Gastrocnemius medialis (tissue), 4 donors: ENCODE measurements around the gene CD22. TPM values are rescaled to one million over a fixed set of nuclear protein-coding genes. Genes with fewer than 3 reads are reported as not detected.

Source experiments
- ATAC-seq, 2 donors: fragments of 150-250 bp; one replicate each; pipeline ENCODE4 v1.9.1; 2016
- DNase-seq, 2 donors: peaks; one replicate each; pipeline ENCODE4 v3.0.0-alpha.2; 2019
- H3K27ac ChIP-seq, 4 donors: fragments of 200-600 bp; sonication (generic); 1 replicate in 1 of 4; 2 replicates in 3 of 4; pipeline ENCODE4 v1.5.1; 2016 to 2018; ENCODE audit warnings: mild to moderate bottlenecking in 2 of 4, moderate library complexity in 1 of 4
- H3K27me3 ChIP-seq, 3 donors: fragments of 200-600 bp; sonication (generic) in 2 of 3; 1 replicate in 1 of 3; 2 replicates in 2 of 3; pipeline versions ENCODE4 v1.5.1 to v1.6.0; 2016 to 2019; ENCODE audit warnings: mild to moderate bottlenecking in 1 of 3, moderate library complexity in 1 of 3
- H3K36me3 ChIP-seq, 2 donors: fragments of 200-600 bp; sonication (generic) in 1 of 2; one replicate each; pipeline ENCODE4 v1.5.1; 2017 to 2018
- H3K4me1 ChIP-seq, 2 donors: fragments of 200-600 bp; sonication (generic) in 1 of 2; one replicate each; pipeline ENCODE4 v1.5.1; 2016 to 2017; ENCODE audit warnings: mild to moderate bottlenecking in 2 of 2
- H3K4me3 ChIP-seq, 4 donors: fragments of 200-600 bp; sonication (generic) in 3 of 4; 1 replicate in 1 of 4; 2 replicates in 3 of 4; pipeline ENCODE4 v1.5.1; 2016 to 2019; ENCODE audit warnings: mild to moderate bottlenecking in 2 of 4
- H3K9me3 ChIP-seq, 3 donors: fragments of 200-600 bp; sonication (generic) in 2 of 3; 1 replicate in 1 of 3; 2 replicates in 2 of 3; pipeline ENCODE4 v1.5.1; 2016 to 2019
- CTCF ChIP-seq, 5 experiments: fragments of 450-650 bp in 3 of 5; fragments of 200-600 bp in 2 of 5; sonication (generic) in 2 of 5; IDR thresholded peaks in 4 of 5; conservative IDR thresholded peaks in 1 of 5; 1 replicate in 4 of 5; 2 replicates in 1 of 5; pipeline ENCODE4 v1.5.1; 2016 to 2019; ENCODE audit warnings: antibody characterized with exemption in 5 of 5, mild to moderate bottlenecking in 3 of 5, moderate library complexity in 3 of 5
- POLR2A ChIP-seq, 2 donors: fragments of 450-650 bp; IDR thresholded peaks; one replicate each; pipeline ENCODE4 v1.6.1; 2017; ENCODE audit warnings: antibody characterized with exemption in 2 of 2, mild to moderate bottlenecking in 2 of 2, moderate library complexity in 2 of 2
- in situ Hi-C, 4 donors: fragments of 200-750 bp; cut with MboI; loops; one replicate each; pipeline versions ENCODE4 v1.15.0 to v1.8.0; 2017; ENCODE audit warnings: low sequenced_read_pairs in 4 of 4
- intact Hi-C: fragments of 100-400 bp; cut with DNase I; formaldehyde crosslinking; loops from one replicate; pipeline ENCODE4 v1.15.1; 2023; ENCODE audit warnings: low total_unique reads
- total RNA-seq, 4 donors: library from RNA; depleted of rRNA; stranded (reverse); fragments of >200 nt; gene quantifications; one replicate each; pipeline versions ENCODE4 v1.1.0 to v1.2.3, GENCODE V29; 2016

Gene CD22
- total RNA-seq, 4 donors from 2014 or later: 0.59 TPM; not detected in 3

- TF ChIP-seq POLR2A (IDR thresholded peaks at IDR 0.05): no peak
- no peak for TF ChIP-seq CTCF (IDR thresholded peaks at IDR 0.05 in 4 of 5, conservative IDR thresholded peaks at IDR 0.05 in 1 of 5)
- Histone ChIP-seq H3K4me1 (no peaks in the 10 kb centered on the region), H3K4me3 (no peak overlapping the region), H3K36me3 (no peaks in the 10 kb centered on the region), H3K27me3 (no peaks in the 10 kb centered on the region), H3K27ac (no peak overlapping the region), H3K9me3 (peaks cover 0 to 5% (median 0%) of the 10 kb centered on the region in 3 donors)
- in situ Hi-C loops: no loop called here
- ATAC-seq: no peak
- no peak for DNase-seq
- intact Hi-C loops: no loop called here
Measured at GRCh38 chr19:35388277-35389054, 59.5 kb downstream of the CD22 start.

- intact Hi-C loops (no loop called here), in situ Hi-C loops (no loop called here)
- Histone ChIP-seq H3K4me3 (no peak overlapping the region), H3K36me3 (no peaks in the 10 kb centered on the region), H3K27ac (no peak overlapping the region), H3K9me3 (peaks cover 0 to 5% (median 0%) of the 10 kb centered on the region in 3 donors), H3K27me3 (no peaks in the 10 kb centered on the region), H3K4me1 (no peaks in the 10 kb centered on the region)
- TF ChIP-seq POLR2A (IDR thresholded peaks at IDR 0.05) (no peak), CTCF (IDR thresholded peaks at IDR 0.05 in 4 of 5, conservative IDR thresholded peaks at IDR 0.05 in 1 of 5) (no peak)
- DNase-seq: no peak
- no peak for ATAC-seq
Measured at GRCh38 chr19:35389192-35389861, 60.3 kb downstream of the CD22 start.

GRCh38 chr19:35392742-35393715 is 64.0 kb downstream of the CD22 start:
- H3K27me3 ChIP-seq: no peaks in the 10 kb centered on the region
- H3K4me1 ChIP-seq: no peaks in the 10 kb centered on the region
- DNase-seq: no peak
- intact Hi-C loops (no loop called here), in situ Hi-C loops (no loop called here)
- H3K9me3 ChIP-seq: no peaks in the 10 kb centered on the region
- no peak overlapping the region for H3K27ac ChIP-seq
- H3K4me3 ChIP-seq: no peak overlapping the region
- no peak for ATAC-seq
- H3K36me3 ChIP-seq: no peaks in the 10 kb centered on the region
- TF ChIP-seq POLR2A (IDR thresholded peaks at IDR 0.05): no peak
- no peak for TF ChIP-seq CTCF (IDR thresholded peaks at IDR 0.05 in 4 of 5, conservative IDR thresholded peaks at IDR 0.05 in 1 of 5)

- ATAC-seq: no peak
- in situ Hi-C loops (no loop called here), intact Hi-C loops (no loop called here)
- H3K27ac ChIP-seq: no peak overlapping the region
- H3K27me3 ChIP-seq: no peaks in the 10 kb centered on the region
- no peaks in the 10 kb centered on the region for H3K4me1 ChIP-seq
- no peaks in the 10 kb centered on the region for H3K9me3 ChIP-seq
- H3K4me3 ChIP-seq: no peak overlapping the region
- no peaks in the 10 kb centered on the region for H3K36me3 ChIP-seq
- no peak for DNase-seq
- TF ChIP-seq CTCF (IDR thresholded peaks at IDR 0.05 in 4 of 5, conservative IDR thresholded peaks at IDR 0.05 in 1 of 5): no peak
Measured at GRCh38 chr19:35395382-35396199, 66.6 kb downstream of the CD22 start.
